Coronary artery (tissue), 2 donors: ENCODE results near the gene GFER.

Source experiments
- DNase-seq: peaks from one replicate; pipeline ENCODE4 v3.0.0-alpha.2; 2017; ENCODE audit warnings: low spot score
- H3K27ac ChIP-seq, 2 donors: fragments of 200-600 bp; sonication (generic); one replicate each; pipeline ENCODE4 v1.5.1; 2016 to 2019
- H3K4me3 ChIP-seq: fragments of 200-600 bp; sonication (generic); 2 replicates; pipeline ENCODE4 v1.5.1; 2016; ENCODE audit warnings: mild to moderate bottlenecking, moderate library complexity
- TF ChIP-seq, protein P1 (sequence below): fragments of 200-600 bp; sonication (generic); IDR thresholded peaks from one replicate; pipeline ENCODE4 v1.5.1; 2019; ENCODE audit warnings: antibody characterized with exemption

GFER gene

DNA sequence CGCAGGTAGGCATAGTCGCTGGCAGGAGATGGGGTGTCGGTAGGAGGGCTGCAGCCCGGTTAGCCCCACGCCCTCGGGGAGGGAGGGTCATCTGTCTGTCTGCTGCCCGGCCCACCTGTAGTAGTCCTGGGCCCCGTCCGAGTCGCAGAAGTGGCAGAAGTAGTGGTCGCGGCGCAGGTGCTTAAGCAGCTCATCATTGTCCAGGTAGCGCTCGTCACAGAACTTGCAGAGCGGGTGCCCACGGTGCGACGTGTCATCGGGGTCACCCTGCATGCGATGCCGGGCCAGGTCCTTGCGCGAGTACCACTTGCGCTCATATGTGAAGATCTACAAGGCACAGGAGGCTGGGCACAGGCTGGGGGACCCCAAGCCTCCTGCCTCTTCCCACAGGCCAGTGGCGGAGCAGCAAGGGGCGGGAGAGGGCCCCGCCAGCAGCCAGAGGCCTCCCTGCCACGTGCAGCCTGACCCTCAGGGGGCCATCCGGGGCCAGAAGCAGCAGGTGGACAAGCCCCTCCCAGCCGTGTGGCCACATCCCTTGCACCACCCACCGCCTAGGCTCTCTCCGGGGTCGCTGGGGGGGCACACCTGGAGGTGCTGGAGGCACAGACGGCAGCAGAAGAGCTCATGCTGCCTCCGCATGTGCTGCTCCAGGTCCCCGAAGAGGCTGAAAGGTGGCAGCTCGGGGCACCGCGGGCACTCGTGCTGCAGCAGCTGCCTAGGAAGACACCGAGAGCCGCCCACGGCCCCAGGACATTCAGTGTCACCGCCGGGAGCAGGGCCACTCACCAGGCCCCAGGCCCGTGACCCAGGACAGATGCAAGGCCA lies 18.6 kb downstream of the GFER start:
- TF ChIP-seq, protein P1, sequence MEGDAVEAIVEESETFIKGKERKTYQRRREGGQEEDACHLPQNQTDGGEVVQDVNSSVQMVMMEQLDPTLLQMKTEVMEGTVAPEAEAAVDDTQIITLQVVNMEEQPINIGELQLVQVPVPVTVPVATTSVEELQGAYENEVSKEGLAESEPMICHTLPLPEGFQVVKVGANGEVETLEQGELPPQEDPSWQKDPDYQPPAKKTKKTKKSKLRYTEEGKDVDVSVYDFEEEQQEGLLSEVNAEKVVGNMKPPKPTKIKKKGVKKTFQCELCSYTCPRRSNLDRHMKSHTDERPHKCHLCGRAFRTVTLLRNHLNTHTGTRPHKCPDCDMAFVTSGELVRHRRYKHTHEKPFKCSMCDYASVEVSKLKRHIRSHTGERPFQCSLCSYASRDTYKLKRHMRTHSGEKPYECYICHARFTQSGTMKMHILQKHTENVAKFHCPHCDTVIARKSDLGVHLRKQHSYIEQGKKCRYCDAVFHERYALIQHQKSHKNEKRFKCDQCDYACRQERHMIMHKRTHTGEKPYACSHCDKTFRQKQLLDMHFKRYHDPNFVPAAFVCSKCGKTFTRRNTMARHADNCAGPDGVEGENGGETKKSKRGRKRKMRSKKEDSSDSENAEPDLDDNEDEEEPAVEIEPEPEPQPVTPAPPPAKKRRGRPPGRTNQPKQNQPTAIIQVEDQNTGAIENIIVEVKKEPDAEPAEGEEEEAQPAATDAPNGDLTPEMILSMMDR = no peak
- no peak for DNase-seq
- Histone ChIP-seq H3K27ac (no peak overlapping the region), H3K4me3 (no peak overlapping the region)

GRCh38 chr16:2003231-2003826 lies 19.3 kb downstream of the GFER start:
- H3K27ac ChIP-seq = no peak overlapping the region
- no peak for DNase-seq
- TF ChIP-seq, protein P1 = no peak

DNA sequence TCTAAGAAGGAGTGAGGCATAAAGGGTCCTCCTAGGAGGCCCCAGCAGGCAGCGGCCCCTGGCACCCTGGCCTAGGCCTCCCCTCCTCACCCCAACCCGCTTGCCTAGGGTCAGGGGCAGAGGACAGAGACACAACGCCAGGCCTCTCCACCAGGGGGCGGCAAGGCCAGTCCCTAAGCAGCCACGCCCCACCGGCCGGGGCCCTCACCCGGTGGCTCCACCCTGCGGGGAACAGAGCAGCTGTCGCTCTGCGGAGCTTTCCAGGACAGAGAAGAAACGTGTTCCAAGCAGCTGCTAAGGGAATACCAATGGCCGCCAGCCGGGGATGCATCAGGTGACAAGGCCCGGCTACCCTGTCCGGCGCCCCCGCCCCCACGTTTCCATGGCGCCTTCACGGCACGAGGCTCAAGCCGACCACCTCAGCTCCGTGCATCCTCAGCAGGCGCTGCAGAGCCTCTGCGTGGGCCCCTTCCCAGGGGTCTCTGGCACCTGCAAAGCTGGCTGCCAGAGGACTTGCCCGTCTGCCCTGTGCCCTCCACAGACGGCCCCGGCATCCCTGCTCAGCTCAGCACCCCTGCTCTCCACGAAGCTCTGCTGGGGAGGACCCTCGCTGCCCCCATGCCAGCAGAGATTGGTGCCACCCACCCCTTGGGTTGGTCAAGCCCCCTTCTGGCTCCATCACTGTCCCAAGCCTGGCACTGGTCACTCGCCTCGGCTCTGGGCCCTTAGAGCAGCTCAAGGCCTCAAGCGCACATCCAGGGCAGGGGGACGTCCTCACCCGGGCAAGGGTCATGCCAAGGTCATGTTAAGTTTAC lies 20.0 kb downstream of the GFER start:
- Histone ChIP-seq H3K4me3 (peak overlapping the region; percentile 55), H3K27ac (no peak overlapping the region)
- no peak for DNase-seq
- TF ChIP-seq, protein P1 = peak; percentile 77

More at GRCh38 chr16:2003231-2003826, 19.3 kb downstream of the GFER start:
- no peak overlapping the region for H3K4me3 ChIP-seq

- no peak for DNase-seq
- no peak overlapping the region for H3K4me3 ChIP-seq
- TF ChIP-seq, protein P1 = no peak
- H3K27ac ChIP-seq = no peak overlapping the region
Observed at GRCh38 chr16:2004795-2005517, 21.0 kb downstream of the GFER start.

- no peak overlapping the region for H3K4me3 ChIP-seq
- no peak for DNase-seq
- TF ChIP-seq, protein P1 = no peak
- no peak overlapping the region for H3K27ac ChIP-seq
Observed at GRCh38 chr16:2005646-2006045, 21.7 kb downstream of the GFER start.

DNA sequence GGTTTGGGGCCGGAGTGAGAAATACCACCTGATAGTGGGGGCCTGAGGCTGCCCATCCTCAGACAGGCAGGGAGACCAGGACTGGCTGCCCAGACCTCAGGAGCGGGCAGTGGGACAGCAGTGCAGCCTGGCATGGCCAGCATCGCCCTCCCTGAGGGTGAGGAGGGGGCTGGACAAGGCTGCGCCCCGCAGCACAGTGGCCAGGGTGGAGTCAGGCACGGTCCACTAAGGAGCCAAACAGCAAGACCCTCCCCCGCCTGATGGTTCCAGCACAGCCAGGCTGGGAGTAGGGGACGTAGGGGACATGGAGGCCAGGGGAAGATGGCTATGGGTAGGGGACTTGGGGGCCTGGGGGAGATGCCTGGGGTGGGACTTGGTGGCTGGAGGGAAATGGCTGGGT lies 22.3 kb downstream of the GFER start:
- DNase-seq = no peak
- TF ChIP-seq, protein P1 = no peak
- no peak overlapping the region for H3K4me3 ChIP-seq
- H3K27ac ChIP-seq = no peak overlapping the region
